GM08714 (cell line): ENCODE measurements around the gene RET.
A peak's percentile ranks its signal among the peaks of the same experiment; 100 is the strongest.
"Not testable (repeated sequence)": the region's sequence is repeated elsewhere in the genome, so short reads cannot be mapped to it uniquely, and the experiment has no call there.

ENCODE experiments used
- H3K4me3 ChIP-seq: fragments of 200-500 bp; sonication (Bioruptor generic); 2 replicates; pipeline ENCODE4 v1.5.1; 2014; ENCODE audit warnings: mild to moderate bottlenecking, low read length, inconsistent platforms
- ZNF274 ChIP-seq: IDR thresholded peaks from 2 replicates; pipeline ENCODE4 v1.6.1; 2012; ENCODE audit warnings: mild to moderate bottlenecking, low read depth, low read length

RET gene

GRCh38 chr10:43089519-43089918, 12.7 kb downstream of the RET start:
- no peak for TF ChIP-seq ZNF274
- no peak overlapping the region for H3K4me3 ChIP-seq

- TF ChIP-seq ZNF274 = no peak
- no peak overlapping the region for H3K4me3 ChIP-seq
These were observed 13.3 kb downstream of the RET start for GRCh38 chr10:43090188-43090587.

- no peak for TF ChIP-seq ZNF274
- H3K4me3 ChIP-seq = no peak overlapping the region
These were observed 13.8 kb downstream of the RET start for GRCh38 chr10:43090664-43091063.

- no peak for TF ChIP-seq ZNF274
- no peak overlapping the region for H3K4me3 ChIP-seq
These were observed 15.0 kb downstream of the RET start for GRCh38 chr10:43091846-43092245.

- no peak for TF ChIP-seq ZNF274
- H3K4me3 ChIP-seq = no peak overlapping the region
These were observed 16.7 kb downstream of the RET start for GRCh38 chr10:43093423-43094076.

GRCh38 chr10:43094085-43094484, 17.2 kb downstream of the RET start:
- no peak overlapping the region for H3K4me3 ChIP-seq
- TF ChIP-seq ZNF274 = no peak

GRCh38 chr10:43099339-43099738, 22.5 kb downstream of the RET start:
- H3K4me3 ChIP-seq = not testable (repeated sequence)

- TF ChIP-seq ZNF274 = no peak
- H3K4me3 ChIP-seq = no peak overlapping the region
These were observed 23.1 kb downstream of the RET start for GRCh38 chr10:43099928-43100327.

- no peak overlapping the region for H3K4me3 ChIP-seq
- TF ChIP-seq ZNF274 = no peak
These were observed 23.5 kb downstream of the RET start for GRCh38 chr10:43100366-43100765.

GRCh38 chr10:43102063-43102828, 25.4 kb downstream of the RET start:
- TF ChIP-seq ZNF274 = no peak
- H3K4me3 ChIP-seq = no peak overlapping the region

GRCh38 chr10:43105102-43105955, 28.5 kb downstream of the RET start:
- peak overlapping the region; percentile 27; the same call in 1 of the 2 replicates for H3K4me3 ChIP-seq
- TF ChIP-seq ZNF274 = no peak

- no peak for TF ChIP-seq ZNF274
- H3K4me3 ChIP-seq = no peak overlapping the region
These were observed 29.0 kb downstream of the RET start for GRCh38 chr10:43105956-43106229.

GRCh38 chr10:43106256-43107091, 29.6 kb downstream of the RET start:
- H3K4me3 ChIP-seq = no peak overlapping the region
- no peak for TF ChIP-seq ZNF274

GRCh38 chr10:43108951-43109350, 32.1 kb downstream of the RET start:
- TF ChIP-seq ZNF274 = no peak
- no peak overlapping the region for H3K4me3 ChIP-seq
